M059J (cell line): ENCODE measurements around the gene PIK3R2. TPM values are rescaled to one million over a fixed set of nuclear protein-coding genes. Genes with fewer than 3 reads are reported as not detected.
A peak's percentile ranks its signal among the peaks of the same experiment; 100 is the strongest.
"Not testable (repeated sequence)": the region's sequence is repeated elsewhere in the genome, so short reads cannot be mapped to it uniquely, and the experiment has no call there.

Experiments used
- DNase-seq: peaks from one replicate; pipeline ENCODE4 v3.0.0-alpha.2; 2012; ENCODE audit warnings: low read depth
- total RNA-seq: library from RNA; depleted of rRNA; stranded (reverse); fragments of >200 nt; shearing (Covaris generic); gene quantifications from 2 replicates; pipeline ENCODE4 v1.2.3, GENCODE V29; 2014; rRNA removed

The PIK3R2 gene
- 21.4 and 21.7 TPM in 2 replicates for total RNA-seq

DNA sequence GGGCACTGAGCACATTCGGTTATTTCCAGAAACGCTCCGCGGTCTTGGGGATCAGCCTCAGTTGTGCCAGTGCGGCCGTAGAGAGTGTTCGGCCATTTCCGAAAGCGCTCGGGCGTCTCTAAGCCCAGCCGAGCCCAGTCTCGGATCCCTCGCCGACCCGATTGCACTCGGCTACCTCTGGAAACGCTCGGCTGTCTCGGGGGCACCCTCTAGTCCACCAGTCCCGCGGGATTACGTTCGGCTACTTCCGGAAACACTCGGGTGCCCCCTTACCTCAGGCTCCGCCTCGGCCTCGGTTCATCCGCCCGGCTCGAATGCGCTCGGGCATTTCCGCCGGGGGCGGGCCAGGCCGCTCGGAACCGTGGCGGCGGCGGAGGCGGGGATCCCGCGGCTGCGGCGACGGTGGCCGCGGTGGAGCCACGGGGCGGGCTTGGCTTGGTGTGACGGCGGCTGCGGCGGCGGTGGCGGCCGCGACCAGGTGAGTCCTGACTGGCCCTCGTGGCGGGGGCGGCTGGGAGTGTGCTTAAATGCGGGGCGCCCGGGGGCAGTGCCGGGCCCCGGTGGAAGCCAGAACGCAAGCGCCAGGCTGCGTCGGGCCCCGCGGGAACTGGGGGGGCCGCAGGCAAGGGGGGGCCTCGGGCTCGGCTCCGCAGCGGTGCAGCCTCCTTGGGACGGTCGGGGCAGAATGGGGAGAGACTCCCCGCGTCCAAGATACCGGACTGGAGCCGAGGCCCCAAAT lies at the start of gene PIK3R2:
TSS of gene PIK3R2 (plus strand) at position 347 of the 739 bp plus-strand sequence. CDS start 2,717 bp downstream, outside the sequence.
- peak; percentile 98 for DNase-seq

DNA sequence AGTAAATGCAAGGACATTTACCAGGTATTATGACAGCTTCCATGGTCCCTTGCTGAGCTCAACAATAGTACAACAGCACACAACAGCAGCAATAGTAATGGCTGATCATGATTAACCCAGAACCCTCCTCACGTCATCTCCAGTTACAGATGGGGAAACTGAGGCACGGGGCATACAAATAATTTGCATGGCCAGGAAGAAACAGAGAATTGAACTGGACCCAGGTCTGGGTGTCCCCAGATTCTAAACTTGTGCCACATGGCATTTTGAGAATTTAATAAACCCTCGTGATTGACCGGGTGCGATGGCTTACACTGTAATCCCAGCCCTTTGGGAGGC lies 48.2 kb upstream of the PIK3R2 start:
- DNase-seq: no peak

DNA sequence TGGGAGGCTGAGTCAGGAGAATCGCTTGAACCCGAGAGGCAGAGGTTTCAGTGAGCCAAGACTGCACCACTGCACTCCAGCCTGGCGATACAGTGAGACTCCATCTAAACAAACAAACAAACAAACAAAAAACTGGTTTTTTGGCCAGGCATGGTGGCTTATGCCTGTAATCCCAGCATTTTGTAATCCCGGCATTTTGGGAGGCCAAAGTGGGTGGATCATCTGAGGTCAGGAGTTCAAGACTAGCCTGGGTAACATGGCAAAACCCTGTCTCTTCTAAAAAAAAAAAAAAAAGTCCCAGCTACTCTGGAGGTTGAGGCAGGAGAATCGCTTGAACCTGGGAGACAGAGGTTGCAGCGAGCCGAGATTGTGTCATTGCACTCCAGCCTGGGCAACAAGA lies 47.7 kb upstream of the PIK3R2 start:
- not testable (repeated sequence) for DNase-seq

DNA sequence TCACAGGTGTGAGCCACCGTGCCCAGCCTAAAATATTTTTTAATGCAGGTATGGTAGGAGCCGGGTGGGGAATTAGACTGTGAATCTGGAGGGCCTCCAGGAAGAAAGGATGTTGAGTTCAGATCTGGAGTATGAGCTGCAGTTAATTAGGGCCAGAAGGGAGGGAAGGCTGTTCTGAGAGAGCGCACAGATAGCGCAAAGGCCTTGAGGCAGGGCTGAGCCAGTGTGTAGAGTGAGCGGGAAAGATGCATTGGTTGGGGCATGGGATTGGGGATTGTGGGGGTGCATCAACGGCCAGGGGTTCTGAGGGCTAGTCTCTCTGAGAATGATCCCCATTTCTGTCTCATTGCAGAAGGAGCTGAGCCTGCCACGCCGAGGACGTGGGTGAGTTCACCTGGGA lies 45.7 kb upstream of the PIK3R2 start:
- no peak for DNase-seq

GRCh38 chr19:18108897-18109296 lies 44.1 kb upstream of the PIK3R2 start:
- DNase-seq: no peak

DNA sequence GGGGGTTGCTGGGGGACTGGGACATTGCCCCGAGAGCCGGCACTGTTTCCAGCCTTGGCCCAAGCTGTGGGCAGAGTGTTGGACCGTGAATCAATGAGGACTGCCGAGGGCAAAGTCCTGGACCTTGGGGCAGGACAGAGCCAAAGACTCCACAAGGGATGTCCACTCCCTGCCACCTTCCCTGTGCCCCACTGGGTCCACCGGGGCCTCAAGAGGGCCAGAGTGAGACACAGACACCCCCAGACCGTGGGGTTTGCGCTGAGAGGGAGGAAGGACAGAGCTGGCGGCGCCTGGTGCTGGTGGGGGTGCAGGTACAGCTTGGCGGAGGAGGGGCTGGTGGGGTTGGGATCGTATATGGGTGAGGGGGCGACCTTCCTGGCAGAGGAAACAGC lies 43.6 kb upstream of the PIK3R2 start:
- DNase-seq: no peak

- no peak for DNase-seq
Measured at GRCh38 chr19:18109733-18110608, 43.0 kb upstream of the PIK3R2 start.

GRCh38 chr19:18110609-18111232 lies 42.2 kb upstream of the PIK3R2 start:
- DNase-seq: no peak

DNA sequence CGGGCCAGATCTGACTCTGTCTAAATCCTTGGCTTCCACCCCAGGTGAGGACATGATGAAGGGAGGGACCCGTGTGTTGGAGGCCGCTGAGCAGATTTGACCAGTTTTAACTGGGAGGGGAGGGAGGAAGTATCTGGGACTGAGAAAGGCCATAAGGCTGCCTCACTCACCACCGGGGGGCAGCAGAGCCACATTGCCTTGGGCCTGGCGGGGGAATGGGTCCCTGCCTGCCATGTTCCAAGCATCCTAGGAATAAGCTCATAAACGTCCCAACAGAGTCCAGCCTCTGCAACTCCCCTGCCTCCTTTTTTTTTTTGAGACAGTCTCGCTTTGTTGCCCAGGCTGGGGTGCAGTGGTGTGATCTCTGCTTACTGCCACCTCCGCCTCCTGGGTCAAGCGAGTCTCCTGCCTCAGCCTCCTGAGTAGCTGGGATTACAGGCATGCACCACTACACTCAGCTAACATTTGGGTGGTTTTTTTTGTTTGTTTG lies 39.9 kb upstream of the PIK3R2 start:
- peak; percentile 82 for DNase-seq

DNA sequence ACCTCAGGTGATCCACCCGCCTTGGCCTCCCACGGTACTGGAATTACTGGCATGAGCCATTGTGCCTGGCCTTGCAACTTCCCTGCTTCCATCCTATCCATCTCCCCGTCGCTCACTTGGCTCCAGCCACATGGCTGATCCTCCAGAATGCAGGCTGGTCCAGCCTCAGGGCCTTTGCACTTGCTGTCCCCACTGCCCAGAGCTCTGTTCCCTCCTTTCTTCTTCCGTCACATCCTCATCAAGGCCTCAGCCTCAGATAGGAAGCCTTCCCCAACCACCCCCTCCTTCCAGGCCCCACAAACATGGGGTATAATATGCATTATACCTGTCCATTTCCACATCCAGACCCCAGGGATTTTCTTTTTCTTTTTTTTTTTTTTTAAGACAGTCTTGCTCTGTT lies 39.1 kb upstream of the PIK3R2 start:
- no peak for DNase-seq

DNA sequence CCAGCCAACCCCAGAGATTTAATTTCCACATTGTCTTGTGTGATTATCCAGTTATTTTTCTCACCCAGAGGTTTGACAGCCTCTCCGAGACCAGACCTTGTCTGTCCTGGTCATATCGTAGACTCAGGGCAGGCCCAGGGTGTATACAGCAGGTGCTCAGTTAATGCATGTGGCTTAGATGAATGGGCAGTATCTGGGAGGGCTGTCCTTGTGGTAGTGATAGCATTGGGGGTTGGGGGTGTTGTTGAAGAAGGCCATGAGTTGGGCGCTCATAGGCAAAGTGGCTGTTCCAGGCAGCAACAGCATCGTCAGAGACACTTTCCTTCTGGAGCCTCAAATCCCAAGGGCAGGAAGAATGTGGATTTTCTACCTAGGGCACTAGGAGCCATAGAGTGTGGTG lies 38.5 kb upstream of the PIK3R2 start:
- no peak for DNase-seq

DNA sequence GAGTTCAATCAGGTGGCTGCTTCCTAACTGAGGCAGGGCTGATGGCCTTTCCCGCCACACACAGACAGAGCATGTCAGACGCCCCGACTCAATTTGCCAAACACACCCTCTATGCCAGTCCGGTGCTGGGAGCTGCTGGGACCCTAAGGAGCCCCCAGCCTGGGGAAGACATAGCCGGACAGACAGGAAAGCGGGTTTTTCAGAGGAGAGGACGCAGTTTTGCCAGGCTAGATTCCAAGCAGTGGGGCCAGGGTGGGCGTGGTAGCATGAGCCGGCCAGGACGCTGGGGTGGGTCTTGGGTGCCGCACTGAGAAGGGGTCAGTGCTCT lies 35.6 kb upstream of the PIK3R2 start:
- no peak for DNase-seq

- DNase-seq: peak; percentile 71
Measured at GRCh38 chr19:18117692-18118378, 35.1 kb upstream of the PIK3R2 start.

DNA sequence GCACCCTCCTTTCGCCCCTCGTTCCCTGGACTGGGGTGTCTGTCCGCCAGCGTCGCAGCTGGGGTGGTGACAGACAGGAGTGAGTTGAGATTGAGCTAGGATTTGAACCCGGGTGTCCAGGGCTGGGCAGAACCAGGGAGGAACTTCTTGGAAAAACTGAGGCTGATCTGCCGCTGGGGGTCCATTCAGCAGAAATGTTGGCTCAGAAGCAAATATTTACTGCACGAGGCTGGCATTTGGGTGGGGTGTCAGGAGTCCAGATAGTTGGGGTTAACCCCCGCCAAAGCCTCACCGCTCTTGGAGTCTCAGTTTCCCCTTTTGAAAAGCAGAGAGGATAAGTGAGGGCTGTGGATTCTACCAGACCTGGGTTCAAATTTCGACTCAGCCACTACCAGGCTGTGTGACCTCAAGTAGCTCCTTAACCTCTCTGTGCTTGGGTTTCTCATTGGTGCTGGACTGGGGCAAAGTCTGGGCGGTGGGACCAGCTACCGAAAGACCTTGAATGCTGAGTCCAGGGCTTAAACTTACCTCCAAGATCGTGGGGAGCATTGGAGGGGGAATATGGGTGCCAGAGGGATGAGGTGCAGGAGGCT lies 34.4 kb upstream of the PIK3R2 start:
- DNase-seq: no peak

- no peak for DNase-seq
Measured at GRCh38 chr19:18119013-18119716, 33.8 kb upstream of the PIK3R2 start.

- no peak for DNase-seq
Measured at GRCh38 chr19:18119717-18120105, 33.3 kb upstream of the PIK3R2 start.

DNA sequence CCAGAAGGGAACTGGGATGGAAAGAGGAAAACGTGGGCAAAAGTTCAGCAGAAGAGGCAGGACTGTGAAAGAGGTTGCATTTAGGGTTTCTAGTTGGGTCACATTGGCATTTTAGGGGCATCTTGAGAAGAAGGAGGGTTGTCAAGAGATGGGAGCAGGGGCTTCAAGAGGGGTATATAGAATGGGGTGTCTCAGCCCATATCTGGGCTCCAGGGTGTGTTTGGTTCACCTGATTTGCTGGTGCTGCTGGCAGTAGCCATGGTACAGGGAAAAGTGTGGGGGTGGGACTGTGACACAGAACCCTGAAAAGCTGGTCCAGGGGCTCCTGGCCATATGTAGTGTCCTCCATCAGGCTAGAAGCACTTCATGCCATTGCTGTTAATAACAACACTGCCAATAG lies 32.8 kb upstream of the PIK3R2 start:
- DNase-seq: no peak

- no peak for DNase-seq
Measured at GRCh38 chr19:18121166-18121565, 31.8 kb upstream of the PIK3R2 start.

GRCh38 chr19:18122424-18122823 lies 30.5 kb upstream of the PIK3R2 start:
- DNase-seq: no peak

GRCh38 chr19:18122860-18123795 lies 29.8 kb upstream of the PIK3R2 start:
- no peak for DNase-seq
